NCI-H1417 (cell line): ENCODE data around the gene SLC25A2.
"Not testable (repeated sequence)": the region's sequence is repeated elsewhere in the genome, so short reads cannot be mapped to it uniquely, and the experiment has no call there.

Experiments used
- DNase-seq, 3 experiments: peaks; one replicate each; lab custom pipeline; 2025; lab: John Stamatoyannopoulos, UW

SLC25A2 gene

DNA sequence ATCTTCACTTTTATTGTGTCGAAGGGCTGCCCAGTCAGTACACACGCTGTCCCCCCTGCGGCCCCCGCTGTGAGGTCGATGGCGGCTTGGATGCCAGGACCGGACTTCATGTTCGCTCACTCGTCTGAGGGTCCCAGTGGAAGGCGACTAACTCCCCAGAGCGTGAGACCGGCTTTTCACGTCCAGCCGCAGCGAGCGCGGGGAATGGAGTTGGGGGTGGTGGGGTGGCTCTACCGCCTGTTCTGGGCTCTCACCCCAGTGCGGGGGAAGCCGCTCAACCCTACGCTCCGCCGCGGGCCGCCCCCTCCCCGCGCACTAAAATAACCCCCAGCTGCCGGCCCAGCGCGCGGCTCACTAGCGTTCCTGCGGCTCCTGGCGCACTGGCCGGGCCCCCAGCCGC lies at the start of gene SLC25A2:
Gene SLC25A2 (minus strand): TSS at position 294 of the 400 bp plus-strand sequence. CDS start 184 bp downstream, at position 110.
- DNase-seq = no peak

DNA sequence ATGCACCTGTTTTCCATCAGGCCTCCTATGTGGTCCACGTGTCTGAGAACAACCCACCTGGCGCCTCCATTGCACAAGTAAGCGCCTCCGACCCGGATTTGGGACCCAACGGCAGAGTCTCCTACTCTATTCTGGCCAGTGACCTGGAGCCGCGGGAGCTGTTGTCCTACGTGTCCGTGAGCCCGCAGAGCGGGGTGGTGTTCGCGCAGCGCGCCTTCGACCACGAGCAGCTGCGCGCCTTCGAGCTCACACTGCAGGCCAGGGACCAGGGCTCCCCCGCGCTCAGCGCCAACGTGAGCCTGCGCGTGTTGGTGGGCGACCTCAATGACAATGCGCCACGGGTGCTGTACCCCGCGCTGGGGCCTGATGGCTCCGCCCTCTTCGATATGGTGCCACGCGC lies 47.7 kb upstream of the SLC25A2 start:
- no peak for DNase-seq

DNA sequence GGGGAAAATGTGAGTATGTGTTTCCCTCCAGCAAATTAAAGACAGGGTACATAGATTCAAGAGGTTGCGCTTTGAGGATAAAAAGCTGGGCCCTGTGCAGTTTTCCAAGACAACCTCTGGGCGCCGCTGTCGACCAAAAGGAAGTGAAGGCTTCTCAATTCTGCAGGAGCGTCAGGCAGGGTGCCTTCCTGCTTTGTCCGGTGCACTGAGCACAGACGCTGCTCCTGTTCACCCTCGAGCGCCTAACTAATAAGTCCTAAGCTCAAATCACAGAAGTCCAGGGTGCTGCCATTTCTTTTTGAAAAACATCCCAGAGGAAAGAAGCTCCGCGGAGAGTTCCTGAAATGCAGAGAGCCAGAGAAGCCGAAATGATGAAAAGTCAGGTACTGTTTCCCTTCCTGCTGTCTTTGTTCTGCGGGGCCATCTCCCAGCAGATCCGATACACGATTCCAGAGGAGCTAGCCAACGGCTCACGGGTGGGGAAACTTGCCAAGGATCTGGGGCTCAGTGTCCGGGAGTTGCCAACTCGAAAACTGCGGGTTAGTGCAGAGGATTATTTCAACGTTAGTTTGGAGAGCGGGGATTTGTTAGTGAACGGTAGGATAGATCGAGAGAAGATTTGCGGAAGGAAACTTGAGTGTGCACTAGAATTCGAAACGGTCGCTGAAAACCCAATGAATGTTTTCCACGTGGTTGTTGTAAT lies 46.2 kb upstream of the SLC25A2 start, which contains the start of gene PCDHGB1:
Gene PCDHGB1 (plus strand): TSS at position 183 of the 703 bp plus-strand sequence. CDS start 162 bp downstream, at position 345.
- peak; percentile 2 to 74 (median 39) for DNase-seq

DNA sequence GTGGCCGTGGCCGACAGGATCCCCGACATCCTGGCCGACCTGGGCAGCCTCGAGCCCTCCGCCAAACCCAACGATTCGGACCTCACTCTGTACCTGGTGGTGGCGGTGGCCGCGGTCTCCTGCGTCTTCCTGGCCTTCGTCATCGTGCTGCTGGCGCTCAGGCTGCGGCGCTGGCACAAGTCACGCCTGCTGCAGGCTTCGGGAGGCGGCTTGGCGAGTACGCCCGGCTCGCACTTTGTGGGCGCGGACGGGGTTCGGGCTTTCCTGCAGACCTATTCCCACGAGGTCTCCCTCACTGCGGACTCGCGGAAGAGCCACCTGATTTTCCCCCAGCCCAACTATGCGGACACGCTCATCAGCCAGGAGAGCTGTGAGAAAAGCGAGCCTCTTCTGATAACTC lies 42.2 kb upstream of the SLC25A2 start:
- not testable (repeated sequence) for DNase-seq

DNA sequence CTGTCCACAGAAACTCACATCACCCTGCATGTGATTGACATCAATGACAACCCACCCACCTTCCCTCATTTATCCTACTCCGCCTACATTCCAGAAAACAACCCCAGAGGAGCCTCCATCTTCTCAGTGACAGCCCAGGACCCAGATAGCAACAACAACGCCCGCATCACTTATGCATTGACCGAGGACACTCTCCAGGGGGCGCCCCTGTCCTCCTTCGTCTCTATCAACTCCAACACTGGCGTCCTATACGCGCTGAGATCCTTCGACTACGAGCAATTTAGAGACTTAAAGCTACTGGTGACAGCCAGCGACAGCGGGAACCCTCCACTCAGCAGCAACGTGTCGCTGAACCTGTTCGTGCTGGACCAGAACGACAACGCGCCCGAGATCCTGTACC lies 41.5 kb upstream of the SLC25A2 start:
- DNase-seq = no peak

DNA sequence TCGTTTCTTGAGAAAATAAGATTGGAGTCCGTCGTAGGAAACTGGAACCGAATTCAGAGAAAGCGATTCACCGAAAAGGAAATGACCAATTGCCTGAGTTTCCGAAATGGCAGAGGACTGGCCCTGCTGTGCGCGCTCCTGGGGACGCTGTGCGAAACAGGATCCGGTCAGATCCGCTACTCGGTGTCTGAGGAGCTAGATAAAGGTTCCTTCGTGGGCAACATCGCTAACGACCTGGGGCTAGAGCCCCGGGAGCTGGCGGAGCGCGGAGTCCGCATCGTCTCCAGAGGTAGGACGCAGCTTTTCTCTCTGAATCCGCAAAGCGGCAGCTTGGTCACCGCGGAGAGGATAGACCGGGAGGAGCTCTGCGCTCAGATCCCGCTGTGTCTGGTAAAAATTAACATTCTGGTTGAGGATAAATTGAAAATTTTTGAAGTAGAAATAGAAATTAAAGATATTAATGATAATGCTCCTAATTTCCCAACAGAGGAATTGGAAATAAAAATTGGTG lies 40.2 kb upstream of the SLC25A2 start:
- no peak for DNase-seq

DNA sequence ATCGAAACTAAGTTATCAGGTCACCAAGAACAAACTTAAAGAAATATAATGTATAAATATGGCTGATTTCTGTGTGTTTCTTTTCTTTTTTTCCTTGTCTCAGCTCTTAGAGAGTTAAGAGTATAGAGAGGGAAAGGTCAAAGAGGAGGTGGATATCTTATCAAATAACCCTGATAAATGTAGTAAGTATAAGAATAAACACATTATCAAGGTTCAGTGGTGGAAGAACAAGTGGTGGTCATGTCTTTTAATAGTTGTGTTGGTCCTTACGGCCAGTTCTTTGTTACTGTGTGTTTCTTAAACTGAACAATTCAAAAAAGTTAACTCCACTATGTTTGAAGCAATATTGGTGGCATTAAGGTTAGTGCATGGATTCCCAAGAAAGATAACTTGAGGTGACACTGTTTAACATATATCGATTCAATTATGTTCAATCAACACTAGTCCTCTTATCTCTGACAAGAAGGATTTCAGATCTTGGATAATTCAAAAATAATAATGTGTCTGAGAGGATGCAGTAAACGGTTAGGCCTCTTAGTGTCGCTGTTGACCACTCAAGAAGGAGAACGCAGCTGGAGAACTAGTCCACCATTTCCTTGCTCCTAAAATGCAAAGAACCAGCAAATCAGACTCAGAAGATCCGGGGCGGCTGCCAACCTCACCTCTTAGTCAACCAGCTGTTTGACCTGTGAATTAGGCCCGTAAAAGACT lies 39.5 kb upstream of the SLC25A2 start, which contains the start of gene PCDHGA3:
Gene PCDHGA3 (plus strand): TSS at position 588 of the 711 bp plus-strand sequence. CDS start 205 bp downstream, outside the sequence.
- no peak for DNase-seq

DNA sequence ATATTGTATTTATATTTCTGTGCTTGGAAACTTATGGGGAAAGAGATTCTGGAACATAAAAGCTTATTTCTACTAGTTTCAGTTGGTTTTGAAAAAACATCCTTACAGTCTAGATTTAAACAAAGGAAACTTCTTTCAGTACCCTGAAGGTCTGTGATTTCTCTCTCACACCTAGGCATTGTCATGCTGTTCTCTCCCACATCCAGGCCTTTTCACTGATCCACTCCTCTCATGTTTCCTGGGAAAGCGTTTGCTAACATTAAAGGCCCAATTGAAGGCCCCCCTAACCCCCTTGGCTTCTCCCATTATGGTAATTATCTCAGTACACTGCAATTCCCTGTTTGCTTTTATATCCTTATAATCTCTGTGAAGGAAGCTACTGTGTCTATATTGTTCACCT lies 38.9 kb upstream of the SLC25A2 start:
- DNase-seq = peak in 1 of 3 experiments; percentile 2

DNA sequence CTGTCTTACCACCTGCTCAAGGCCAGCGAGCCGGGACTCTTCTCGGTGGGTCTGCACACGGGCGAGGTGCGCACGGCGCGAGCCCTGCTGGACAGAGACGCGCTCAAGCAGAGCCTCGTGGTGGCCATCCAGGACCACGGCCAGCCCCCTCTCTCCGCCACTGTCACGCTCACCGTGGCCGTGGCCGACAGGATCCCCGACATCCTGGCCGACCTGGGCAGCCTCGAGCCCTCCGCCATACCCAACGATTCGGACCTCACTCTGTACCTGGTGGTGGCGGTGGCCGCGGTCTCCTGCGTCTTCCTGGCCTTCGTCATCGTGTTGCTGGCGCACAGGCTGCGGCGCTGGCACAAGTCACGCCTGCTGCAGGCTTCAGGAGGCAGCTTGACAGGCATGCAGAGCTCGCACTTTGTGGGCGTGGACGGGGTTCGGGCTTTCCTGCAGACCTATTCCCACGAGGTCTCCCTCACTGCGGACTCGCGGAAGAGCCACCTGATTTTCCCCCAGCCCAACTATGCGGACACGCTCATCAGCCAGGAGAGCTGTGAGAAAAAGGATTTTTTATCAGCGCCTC lies 37.0 kb upstream of the SLC25A2 start:
- not testable (repeated sequence) for DNase-seq

DNA sequence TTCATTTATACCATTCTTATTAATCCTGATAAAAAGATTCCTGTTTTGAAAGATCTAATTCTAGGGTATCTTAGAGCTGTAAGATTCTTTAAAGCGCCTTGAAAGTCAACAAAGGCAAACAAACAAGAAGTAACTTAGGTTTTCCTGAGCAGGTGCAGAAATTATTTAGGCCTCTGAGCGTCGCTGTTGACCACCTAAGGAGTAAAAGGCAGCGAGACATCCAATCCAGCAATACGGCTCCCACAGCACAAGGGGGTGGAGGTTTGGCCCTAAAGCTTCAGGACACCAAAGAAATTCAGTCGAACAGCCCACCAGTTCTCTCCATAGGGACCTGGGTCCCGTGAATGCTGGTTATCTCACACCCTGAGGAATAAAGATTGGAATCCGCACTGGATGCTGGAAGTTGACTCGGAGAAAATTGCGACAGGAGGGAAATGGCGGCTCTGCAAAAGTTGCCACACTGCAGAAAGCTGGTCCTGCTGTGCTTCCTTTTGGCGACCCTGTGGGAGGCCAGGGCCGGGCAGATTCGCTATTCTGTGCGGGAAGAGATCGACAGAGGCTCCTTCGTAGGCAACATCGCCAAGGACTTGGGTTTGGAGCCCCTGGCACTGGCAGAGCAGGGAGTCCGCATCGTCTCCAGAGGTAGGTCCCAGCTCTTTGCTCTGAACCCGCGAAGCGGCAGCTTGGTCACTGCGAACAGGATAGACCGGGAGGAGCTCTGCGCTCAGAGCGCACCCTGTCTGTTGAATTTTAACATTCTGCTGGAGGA lies 34.9 kb upstream of the SLC25A2 start, which contains the start of gene PCDHGA2:
Gene PCDHGA2 (plus strand): TSS at position 223 of the 769 bp plus-strand sequence.
- DNase-seq = peak in 1 of 3 experiments; percentile 15

DNA sequence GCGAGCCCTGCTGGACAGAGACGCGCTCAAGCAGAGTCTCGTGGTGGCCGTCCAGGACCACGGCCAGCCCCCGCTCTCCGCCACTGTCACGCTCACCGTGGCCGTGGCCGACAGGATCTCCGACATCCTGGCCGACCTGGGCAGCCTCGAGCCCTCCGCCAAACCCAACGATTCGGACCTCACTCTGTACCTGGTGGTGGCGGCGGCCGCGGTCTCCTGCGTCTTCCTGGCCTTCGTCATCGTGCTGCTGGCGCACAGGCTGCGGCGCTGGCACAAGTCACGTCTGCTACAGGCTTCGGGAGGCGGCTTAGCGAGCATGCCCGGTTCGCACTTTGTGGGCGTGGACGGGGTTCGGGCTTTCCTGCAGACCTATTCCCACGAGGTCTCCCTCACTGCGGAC lies 28.7 kb upstream of the SLC25A2 start:
- not testable (repeated sequence) for DNase-seq

DNA sequence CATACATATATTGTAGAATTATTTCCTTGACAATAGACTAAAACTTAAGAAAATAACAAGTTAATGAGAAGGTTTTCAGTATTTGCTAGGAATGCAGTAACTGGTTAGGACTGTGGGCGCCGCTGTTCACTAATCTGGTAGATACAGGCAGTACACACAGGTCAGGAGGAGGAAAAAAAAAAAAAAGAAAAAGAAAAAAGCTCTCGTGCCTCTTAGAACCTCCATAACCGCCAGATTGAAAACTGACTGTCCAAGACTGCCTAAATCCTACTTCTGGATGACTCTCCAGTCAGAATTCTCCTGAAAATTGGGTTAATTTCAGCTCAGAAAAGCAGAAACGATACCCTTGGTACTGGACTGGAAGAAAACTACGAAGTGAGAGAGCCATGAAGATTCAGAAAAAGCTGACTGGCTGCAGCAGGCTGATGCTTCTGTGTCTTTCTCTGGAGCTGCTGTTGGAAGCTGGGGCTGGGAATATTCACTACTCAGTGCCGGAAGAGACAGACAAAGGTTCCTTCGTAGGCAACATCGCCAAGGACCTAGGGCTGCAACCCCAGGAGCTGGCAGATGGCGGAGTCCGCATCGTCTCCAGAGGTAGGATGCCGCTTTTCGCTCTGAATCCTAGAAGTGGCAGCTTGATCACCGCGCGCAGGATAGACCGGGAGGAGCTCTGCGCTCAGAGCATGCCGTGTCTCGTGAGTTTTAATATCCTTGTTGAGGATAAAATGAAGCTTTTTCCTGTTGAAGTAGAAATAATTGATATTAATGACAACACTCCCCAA lies 26.6 kb upstream of the SLC25A2 start, which contains the start of gene PCDHGA1:
Gene PCDHGA1 (plus strand): TSS at position 216 of the 782 bp plus-strand sequence.
- no peak for DNase-seq

DNA sequence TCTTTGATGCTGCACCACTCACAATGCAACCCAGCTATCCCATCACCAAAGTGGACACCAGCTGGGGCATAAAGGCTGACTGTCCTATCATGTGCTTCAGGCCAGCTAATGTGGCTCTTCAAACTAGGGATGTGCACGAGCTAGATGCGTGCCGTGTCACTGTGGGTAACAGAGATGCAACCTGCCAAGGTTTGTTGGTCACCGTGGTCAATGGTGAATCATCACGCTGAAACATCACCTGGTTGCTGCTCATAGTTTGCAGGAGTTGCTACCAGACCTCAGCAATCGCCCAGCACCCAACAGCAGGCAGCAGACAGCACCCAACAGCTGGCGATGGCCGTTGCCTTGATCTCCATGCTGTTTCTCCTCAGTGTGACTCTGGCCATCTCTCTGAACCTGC lies 24.4 kb upstream of the SLC25A2 start:
- no peak for DNase-seq

DNA sequence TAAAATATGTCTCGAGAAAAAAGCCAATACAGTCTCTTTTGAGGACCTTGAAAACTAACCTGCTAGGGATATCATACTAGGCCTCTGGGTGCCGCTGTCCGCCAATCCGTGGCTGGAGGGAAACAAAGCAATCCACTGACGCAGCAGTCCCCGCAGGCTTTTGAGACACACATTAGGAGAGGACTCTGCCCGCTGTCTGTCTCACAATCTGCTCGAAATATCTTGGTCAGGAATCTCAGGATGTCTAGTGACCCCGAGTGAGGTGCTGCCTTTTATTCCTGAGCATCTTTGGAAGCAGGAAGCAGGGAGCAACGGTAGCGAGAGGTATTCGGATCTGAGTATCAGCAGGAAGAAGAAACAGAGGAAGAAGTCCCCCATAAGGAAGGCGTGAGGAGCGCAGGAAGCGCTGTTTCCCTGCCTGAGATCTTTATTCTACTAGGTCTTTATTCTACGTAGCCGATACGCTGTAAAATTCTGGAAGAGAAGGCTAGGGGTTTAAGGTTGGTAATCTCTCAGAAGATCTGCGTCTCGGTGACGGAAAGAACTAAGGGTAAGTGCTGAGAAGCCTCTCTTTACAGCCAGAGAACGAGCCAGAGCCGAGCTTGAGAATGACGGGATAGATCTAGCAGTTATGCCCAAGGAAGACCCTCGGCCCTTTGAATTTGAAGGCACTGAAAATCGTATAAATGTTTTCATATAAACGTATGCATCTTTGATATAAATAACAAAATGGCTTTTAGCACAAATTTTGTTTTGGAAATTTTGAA lies 22.4 kb upstream of the SLC25A2 start:
- peak in 1 of 3 experiments; percentile 78 for DNase-seq

DNA sequence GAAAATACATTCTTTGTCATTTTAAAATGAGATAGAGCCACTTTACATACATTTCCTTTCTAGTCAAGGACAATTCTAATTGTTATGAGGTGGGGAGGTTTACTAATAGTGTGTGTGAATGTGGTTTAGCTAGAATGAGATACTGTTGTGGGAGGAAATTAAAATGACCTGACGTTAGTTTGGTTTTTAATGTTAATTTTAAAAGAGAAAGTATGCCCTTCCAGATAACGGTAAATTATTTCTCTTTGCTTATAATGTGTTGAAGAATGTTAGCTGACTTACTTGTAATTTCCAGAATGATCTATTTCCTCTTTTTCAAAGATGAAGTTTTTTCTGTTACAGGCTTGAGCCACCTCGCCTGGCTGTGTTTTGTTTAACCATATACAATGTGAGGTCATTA lies 18.4 kb upstream of the SLC25A2 start:
- DNase-seq = no peak

DNA sequence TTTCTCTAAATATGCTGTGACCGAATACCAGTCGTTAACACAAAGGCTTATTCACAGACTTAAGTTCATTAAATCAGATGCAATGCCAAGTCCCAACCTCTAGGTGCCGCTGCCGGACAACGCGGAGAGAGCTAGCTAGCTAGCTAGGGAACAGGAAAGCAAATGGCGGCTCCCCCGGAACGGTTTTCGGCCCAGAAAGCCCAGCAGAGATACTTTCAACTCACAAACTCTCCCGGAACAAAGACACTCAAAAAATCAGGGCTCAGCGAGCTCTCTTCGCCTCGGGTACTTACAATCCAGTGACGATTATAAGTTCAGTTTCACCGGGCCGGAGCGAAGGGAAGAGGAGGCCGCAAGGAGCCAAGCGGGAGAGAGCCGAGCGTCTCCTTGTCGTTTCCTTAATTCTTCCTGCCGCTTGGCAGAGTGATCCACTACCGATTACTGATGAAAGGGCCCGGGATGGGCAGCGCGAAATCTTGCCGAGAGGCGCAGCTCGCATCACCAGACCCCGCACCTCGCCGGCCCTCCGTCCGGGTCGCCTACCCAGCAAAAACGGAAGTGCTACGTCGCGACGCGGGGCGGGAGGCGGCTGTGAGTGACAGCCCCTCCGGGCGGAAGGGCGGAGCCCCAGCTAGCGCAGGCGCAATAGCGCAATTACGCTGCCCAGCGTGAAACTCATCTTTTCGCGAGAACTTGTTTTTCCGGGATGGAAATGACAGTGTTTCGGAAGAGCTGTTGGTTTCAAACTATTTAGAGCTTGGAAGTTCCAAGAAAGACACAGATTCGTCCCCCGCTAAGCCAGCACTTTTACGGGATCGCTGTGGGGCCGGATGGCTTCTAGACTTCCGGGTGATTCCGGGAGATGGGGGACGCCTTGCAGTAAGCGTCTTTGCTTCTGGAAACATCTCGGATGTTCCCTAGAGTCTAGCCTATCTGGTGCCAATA lies 16.6 kb upstream of the SLC25A2 start, which contains the start of gene TAF7:
Gene TAF7 (minus strand): TSS at position 560 of the 945 bp plus-strand sequence. CDS start 740 bp downstream, outside the sequence.
- DNase-seq = peak; percentile 81 to 94 (median 93)

DNA sequence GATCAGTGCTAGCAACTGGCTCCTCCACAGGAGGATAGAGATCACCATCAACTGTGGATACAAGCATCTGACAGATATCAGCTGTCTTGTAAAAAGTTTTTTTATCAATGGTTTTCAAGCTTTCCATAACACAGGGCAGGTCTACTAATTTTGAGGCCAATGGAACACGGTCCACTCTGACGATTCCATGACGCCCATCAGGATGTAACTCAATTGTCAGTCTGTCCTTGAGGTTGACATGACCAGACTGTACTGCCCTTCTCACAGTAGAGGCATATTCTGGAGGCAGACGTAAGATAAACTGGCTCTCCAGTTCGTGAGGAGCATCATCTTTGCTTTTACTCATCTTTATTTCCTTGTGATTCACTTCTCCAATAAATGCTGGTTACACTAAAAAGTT lies 15.8 kb upstream of the SLC25A2 start:
- no peak for DNase-seq

DNA sequence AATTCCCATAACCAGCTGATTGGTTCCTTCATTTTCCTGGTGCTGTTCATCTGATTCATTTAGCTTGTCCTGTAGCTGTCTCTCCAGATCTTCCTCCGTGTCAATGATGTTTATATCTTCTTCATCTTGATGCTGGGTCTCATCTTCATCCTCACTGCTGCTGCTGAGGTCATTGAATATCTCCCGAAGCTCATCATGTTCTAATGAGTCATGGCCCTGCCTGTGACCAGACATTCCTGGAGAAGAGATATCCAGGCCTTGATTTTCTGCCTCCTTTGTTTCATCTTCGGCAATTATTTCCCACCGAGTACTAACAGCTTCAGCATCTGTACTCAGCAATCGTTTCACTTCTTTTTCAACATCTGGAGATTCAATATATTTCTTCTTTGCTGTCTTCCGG lies 15.4 kb upstream of the SLC25A2 start:
- no peak for DNase-seq

DNA sequence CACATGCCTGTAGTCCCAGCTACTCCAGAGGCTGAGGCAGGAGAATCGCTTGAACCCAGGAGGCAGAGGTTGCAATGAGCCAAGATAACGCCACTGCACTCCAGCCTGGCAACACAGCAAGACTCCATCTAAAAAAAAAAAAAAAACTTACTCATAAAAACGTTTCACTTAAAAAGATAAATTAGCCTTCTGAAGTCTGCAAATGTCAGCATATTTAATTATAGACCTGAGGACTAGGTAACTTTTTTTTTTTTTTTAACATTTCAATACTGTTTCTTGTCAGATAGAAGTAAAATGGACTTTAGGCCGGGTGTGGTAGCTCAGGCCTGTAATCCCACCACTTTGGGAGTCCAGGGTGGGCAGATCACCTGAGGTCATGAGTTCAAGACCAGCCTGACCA lies 13.1 kb upstream of the SLC25A2 start:
- DNase-seq = not testable (repeated sequence)
